Activated naive CD4-positive, alpha-beta T cell treated with anti-CD3 and anti-CD28 coated beads, Interleukin-2, amount 50 U/mL, for 24 hours (primary cell): ENCODE measurements around the gene ETHE1.
"Not testable (repeated sequence)": the region's sequence is repeated elsewhere in the genome, so short reads cannot be mapped to it uniquely, and the experiment has no call there.

Experiments
- H3K27ac Mint-ChIP-seq: one replicate; pipeline ENCODE4 v1.8.0; 2021; ENCODE audit warnings: mild to moderate bottlenecking, mixed read lengths
- H3K27me3 Mint-ChIP-seq: one replicate; pipeline ENCODE4 v1.8.0; 2021; ENCODE audit warnings: mixed read lengths
- H3K36me3 Mint-ChIP-seq: one replicate; pipeline ENCODE4 v1.8.0; 2021; ENCODE audit warnings: mixed read lengths
- H3K4me1 Mint-ChIP-seq: one replicate; pipeline ENCODE4 v1.8.0; 2021; ENCODE audit warnings: mixed read lengths
- H3K4me3 Mint-ChIP-seq: one replicate; pipeline ENCODE4 v1.8.0; 2021; ENCODE audit warnings: mild to moderate bottlenecking, mixed read lengths
- H3K9me3 Mint-ChIP-seq: one replicate; pipeline ENCODE4 v1.8.0; 2021; ENCODE audit warnings: mixed read lengths

The ETHE1 gene

GRCh38 chr19:43560687-43561086 is 33.7 kb upstream of the ETHE1 start:
- peaks cover 60% of the 10 kb centered on the region for H3K4me1 Mint-ChIP-seq

GRCh38 chr19:43555185-43555770 is 28.3 kb upstream of the ETHE1 start:
- no peaks in the 10 kb centered on the region for H3K9me3 Mint-ChIP-seq
- H3K4me1 Mint-ChIP-seq: peaks cover 21% of the 10 kb centered on the region
- peak overlapping the region; percentile 70 for H3K27ac Mint-ChIP-seq
- H3K36me3 Mint-ChIP-seq: peaks cover 15% of the 10 kb centered on the region
- H3K27me3 Mint-ChIP-seq: no peaks in the 10 kb centered on the region
- no peak overlapping the region for H3K4me3 Mint-ChIP-seq

More at GRCh38 chr19:43560687-43561086, 33.7 kb upstream of the ETHE1 start:
- H3K27me3 Mint-ChIP-seq: no peaks in the 10 kb centered on the region
- peaks cover 7% of the 10 kb centered on the region for H3K36me3 Mint-ChIP-seq
- peak overlapping the region; percentile 83 for H3K27ac Mint-ChIP-seq
- peak overlapping the region; percentile 36 for H3K4me3 Mint-ChIP-seq
- H3K9me3 Mint-ChIP-seq: no peaks in the 10 kb centered on the region

- H3K9me3 Mint-ChIP-seq: no peaks in the 10 kb centered on the region
- no peaks in the 10 kb centered on the region for H3K27me3 Mint-ChIP-seq
- H3K27ac Mint-ChIP-seq: no peak overlapping the region
- peaks cover 16% of the 10 kb centered on the region for H3K4me1 Mint-ChIP-seq
- H3K4me3 Mint-ChIP-seq: no peak overlapping the region
- H3K36me3 Mint-ChIP-seq: peaks cover 13% of the 10 kb centered on the region
Observed at GRCh38 chr19:43554317-43554895, 27.4 kb upstream of the ETHE1 start.

- Mint-ChIP-seq H3K36me3 (peaks cover 13% of the 10 kb centered on the region), H3K27me3 (no peaks in the 10 kb centered on the region), H3K4me3 (no peak overlapping the region), H3K9me3 (no peaks in the 10 kb centered on the region), H3K27ac (no peak overlapping the region), H3K4me1 (peaks cover 14% of the 10 kb centered on the region)
Observed at GRCh38 chr19:43553656-43554055, 26.7 kb upstream of the ETHE1 start.

- Mint-ChIP-seq H3K9me3 (no peaks in the 10 kb centered on the region), H3K4me1 (peaks cover 14% of the 10 kb centered on the region), H3K27ac (no peak overlapping the region)
Observed at GRCh38 chr19:43552616-43553015, 25.6 kb upstream of the ETHE1 start.

GRCh38 chr19:43552198-43552450 is 25.1 kb upstream of the ETHE1 start:
- Mint-ChIP-seq H3K9me3 (no peaks in the 10 kb centered on the region), H3K27me3 (no peaks in the 10 kb centered on the region), H3K4me1 (peaks cover 11% of the 10 kb centered on the region), H3K27ac (no peak overlapping the region), H3K4me3 (no peak overlapping the region), H3K36me3 (peaks cover 11% of the 10 kb centered on the region)

More at GRCh38 chr19:43552616-43553015, 25.6 kb upstream of the ETHE1 start:
- Mint-ChIP-seq H3K27me3 (no peaks in the 10 kb centered on the region), H3K4me3 (no peak overlapping the region), H3K36me3 (peaks cover 13% of the 10 kb centered on the region)

GRCh38 chr19:43551399-43552197 is 24.6 kb upstream of the ETHE1 start:
- no peaks in the 10 kb centered on the region for H3K27me3 Mint-ChIP-seq
- no peaks in the 10 kb centered on the region for H3K9me3 Mint-ChIP-seq
- peaks cover 11% of the 10 kb centered on the region for H3K4me1 Mint-ChIP-seq
- H3K27ac Mint-ChIP-seq: peak overlapping the region; percentile 19
- H3K4me3 Mint-ChIP-seq: no peak overlapping the region
- peaks cover 11% of the 10 kb centered on the region for H3K36me3 Mint-ChIP-seq

GRCh38 chr19:43548706-43549105 is 21.7 kb upstream of the ETHE1 start:
- no peaks in the 10 kb centered on the region for H3K9me3 Mint-ChIP-seq
- H3K4me3 Mint-ChIP-seq: no peak overlapping the region
- H3K27ac Mint-ChIP-seq: no peak overlapping the region
- H3K36me3 Mint-ChIP-seq: peaks cover 10% of the 10 kb centered on the region
- no peaks in the 10 kb centered on the region for H3K4me1 Mint-ChIP-seq
- H3K27me3 Mint-ChIP-seq: no peaks in the 10 kb centered on the region

GRCh38 chr19:43547926-43548325 is 20.9 kb upstream of the ETHE1 start:
- not testable (repeated sequence) for H3K9me3 Mint-ChIP-seq, H3K27me3 Mint-ChIP-seq, H3K27ac Mint-ChIP-seq, H3K4me3 Mint-ChIP-seq, H3K4me1 Mint-ChIP-seq, H3K36me3 Mint-ChIP-seq

GRCh38 chr19:43546581-43546980 is 19.6 kb upstream of the ETHE1 start:
- Mint-ChIP-seq H3K36me3 (peaks cover 11% of the 10 kb centered on the region), H3K27ac (no peak overlapping the region), H3K4me3 (no peak overlapping the region), H3K9me3 (no peaks in the 10 kb centered on the region), H3K27me3 (no peaks in the 10 kb centered on the region), H3K4me1 (no peaks in the 10 kb centered on the region)

GRCh38 chr19:43545981-43546380 is 19.0 kb upstream of the ETHE1 start:
- Mint-ChIP-seq H3K27me3 (no peaks in the 10 kb centered on the region), H3K27ac (no peak overlapping the region), H3K4me3 (no peak overlapping the region), H3K4me1 (no peaks in the 10 kb centered on the region), H3K9me3 (no peaks in the 10 kb centered on the region), H3K36me3 (peaks cover 13% of the 10 kb centered on the region)

GRCh38 chr19:43545276-43545675 is 18.3 kb upstream of the ETHE1 start:
- Mint-ChIP-seq H3K4me1 (no peaks in the 10 kb centered on the region), H3K27ac (no peak overlapping the region), H3K4me3 (no peak overlapping the region), H3K36me3 (peaks cover 11% of the 10 kb centered on the region), H3K27me3 (no peaks in the 10 kb centered on the region), H3K9me3 (no peaks in the 10 kb centered on the region)

GRCh38 chr19:43544077-43544476 is 17.1 kb upstream of the ETHE1 start:
- Mint-ChIP-seq H3K9me3 (peaks cover 3% of the 10 kb centered on the region), H3K4me3 (no peak overlapping the region)

GRCh38 chr19:43541920-43542650 is 15.1 kb upstream of the ETHE1 start:
- Mint-ChIP-seq H3K9me3 (peaks cover 4% of the 10 kb centered on the region), H3K36me3 (peaks cover 30% of the 10 kb centered on the region), H3K27ac (no peak overlapping the region)

More at GRCh38 chr19:43544077-43544476, 17.1 kb upstream of the ETHE1 start:
- Mint-ChIP-seq H3K36me3 (peaks cover 19% of the 10 kb centered on the region), H3K4me1 (no peaks in the 10 kb centered on the region), H3K27ac (no peak overlapping the region), H3K27me3 (no peaks in the 10 kb centered on the region)

GRCh38 chr19:43540381-43540780 is 13.4 kb upstream of the ETHE1 start:
- H3K9me3 Mint-ChIP-seq: peaks cover 4% of the 10 kb centered on the region
- H3K4me1 Mint-ChIP-seq: peaks cover 6% of the 10 kb centered on the region
- H3K36me3 Mint-ChIP-seq: peaks cover 30% of the 10 kb centered on the region
- H3K4me3 Mint-ChIP-seq: no peak overlapping the region
- H3K27me3 Mint-ChIP-seq: no peaks in the 10 kb centered on the region
- H3K27ac Mint-ChIP-seq: no peak overlapping the region

More at GRCh38 chr19:43541920-43542650, 15.1 kb upstream of the ETHE1 start:
- Mint-ChIP-seq H3K4me1 (no peaks in the 10 kb centered on the region), H3K4me3 (no peak overlapping the region), H3K27me3 (no peaks in the 10 kb centered on the region)

- Mint-ChIP-seq H3K27ac (no peak overlapping the region), H3K4me1 (peaks cover 11% of the 10 kb centered on the region), H3K36me3 (peaks cover 28% of the 10 kb centered on the region), H3K9me3 (peaks cover 4% of the 10 kb centered on the region), H3K4me3 (no peak overlapping the region), H3K27me3 (no peaks in the 10 kb centered on the region)
Observed at GRCh38 chr19:43538922-43539321, 11.9 kb upstream of the ETHE1 start.
